Coronary artery (tissue), 2 donors: ENCODE results near the gene NGRN.
"Not testable (repeated sequence)": the region's sequence is repeated elsewhere in the genome, so short reads cannot be mapped to it uniquely, and the experiment has no call there.

Experiments used
- DNase-seq: peaks from one replicate; pipeline ENCODE4 v3.0.0-alpha.2; 2017; ENCODE audit warnings: low spot score
- H3K27ac ChIP-seq, 2 donors: fragments of 200-600 bp; sonication (generic); one replicate each; pipeline ENCODE4 v1.5.1; 2016 to 2019
- H3K4me3 ChIP-seq: fragments of 200-600 bp; sonication (generic); 2 replicates; pipeline ENCODE4 v1.5.1; 2016; ENCODE audit warnings: mild to moderate bottlenecking, moderate library complexity
- CTCF ChIP-seq: fragments of 200-600 bp; sonication (generic); IDR thresholded peaks from one replicate; pipeline ENCODE4 v1.5.1; 2019; ENCODE audit warnings: antibody characterized with exemption

NGRN gene

DNA sequence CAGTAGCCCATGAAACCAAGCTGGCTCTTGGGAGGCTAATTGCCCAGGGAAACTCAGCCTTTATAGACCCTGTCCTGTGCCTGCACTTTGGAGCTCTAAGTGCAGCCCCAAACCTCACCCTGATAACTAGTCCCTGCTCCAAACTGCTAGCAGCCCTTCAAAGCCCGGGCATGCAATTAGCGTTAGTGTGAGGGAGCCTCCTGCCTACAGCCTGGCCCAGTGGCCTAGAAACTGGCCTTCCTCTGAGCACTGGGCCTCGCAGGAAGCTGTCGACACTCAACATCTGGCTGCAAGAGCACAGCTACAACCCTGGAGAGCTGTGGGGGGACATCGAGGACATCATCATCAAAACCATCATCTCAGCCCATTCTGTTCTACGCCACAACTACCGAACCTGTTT is 7.7 kb upstream of the NGRN start:
- DNase-seq = no peak
- H3K4me3 ChIP-seq = no peak overlapping the region
- H3K27ac ChIP-seq = no peak overlapping the region
- TF ChIP-seq CTCF = no peak

DNA sequence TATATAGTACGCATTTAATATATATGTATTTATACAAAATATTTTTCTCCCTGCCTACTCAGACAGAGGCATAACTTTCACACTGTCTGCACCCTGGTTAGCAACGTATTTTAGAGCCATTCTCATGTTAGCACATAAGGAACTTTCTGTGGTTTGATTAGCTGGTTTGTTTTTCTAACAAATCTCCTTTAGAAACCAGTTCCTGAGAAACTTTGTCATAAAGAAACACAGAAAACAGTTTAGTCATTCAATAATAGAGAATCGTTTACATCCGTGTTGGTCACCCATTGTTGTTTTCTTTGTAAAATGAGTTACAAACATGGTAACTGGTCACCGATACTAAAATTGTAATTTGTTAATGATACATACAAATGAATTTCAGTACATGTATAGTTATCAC is 5.9 kb upstream of the NGRN start:
- DNase-seq = no peak
- H3K4me3 ChIP-seq = no peak overlapping the region
- no peak for TF ChIP-seq CTCF
- H3K27ac ChIP-seq = no peak overlapping the region

DNA sequence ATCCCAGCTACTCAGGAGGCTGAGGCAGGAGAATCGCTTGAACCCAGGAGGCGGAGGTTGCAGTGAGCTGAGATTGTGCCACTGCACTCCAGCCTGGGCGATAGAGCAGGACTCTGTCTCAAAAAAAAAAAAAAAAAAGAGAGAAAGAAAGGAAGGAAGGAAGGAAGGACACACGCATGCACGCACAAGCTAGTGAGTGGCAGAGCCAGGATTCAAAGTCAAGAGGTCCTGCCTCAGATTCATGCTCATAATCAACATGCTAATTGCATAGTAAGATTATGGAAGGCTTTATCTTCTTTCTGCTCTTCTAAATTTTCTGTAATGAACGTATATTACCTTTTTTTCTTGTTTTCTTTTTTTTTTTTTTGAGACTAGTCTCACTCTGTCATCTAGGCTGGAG is 4.7 kb upstream of the NGRN start:
- not testable (repeated sequence) for H3K27ac ChIP-seq, DNase-seq, H3K4me3 ChIP-seq

DNA sequence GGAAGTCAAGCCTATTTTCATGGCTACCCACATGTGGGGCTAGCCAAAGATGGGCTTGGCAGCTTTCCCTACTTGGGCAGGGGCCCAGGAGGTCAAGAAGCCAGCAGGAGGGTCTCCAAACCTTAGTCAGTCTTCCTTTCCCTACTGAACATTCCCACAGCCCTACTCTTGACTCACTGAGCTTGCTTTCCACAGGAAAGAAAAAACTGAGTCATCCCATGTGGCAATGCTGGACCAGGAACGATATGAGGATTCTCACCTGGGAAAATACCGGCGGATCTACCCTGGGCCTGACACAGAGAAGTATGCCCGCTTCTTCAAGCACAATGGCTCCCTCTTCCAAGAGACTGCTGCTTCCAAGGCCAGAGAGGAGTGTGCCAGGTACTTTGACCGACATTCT is 3.7 kb upstream of the NGRN start:
- Histone ChIP-seq H3K27ac (no peak overlapping the region), H3K4me3 (no peak overlapping the region)
- TF ChIP-seq CTCF = no peak
- DNase-seq = no peak

DNA sequence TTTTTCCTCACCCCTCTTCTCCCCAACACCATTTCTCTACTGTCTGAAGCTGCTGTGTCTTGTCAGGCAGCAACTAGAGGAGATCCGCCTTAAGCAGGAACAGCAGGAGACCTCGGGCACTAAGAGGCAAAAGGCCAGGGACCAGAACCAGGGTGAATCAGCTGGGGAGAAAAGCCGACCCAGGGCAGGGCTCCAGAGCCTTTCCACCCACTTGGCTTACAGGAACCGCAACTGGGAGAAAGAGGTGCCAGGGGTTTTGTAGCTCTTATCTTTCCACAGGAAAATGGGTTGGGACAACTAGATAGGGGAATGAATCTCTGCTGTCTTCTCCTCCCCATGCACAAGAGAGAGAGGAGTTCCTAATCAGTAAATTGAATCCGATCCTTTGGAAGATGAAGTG is 3.0 kb upstream of the NGRN start:
- Histone ChIP-seq H3K4me3 (no peak overlapping the region), H3K27ac (no peak overlapping the region)
- DNase-seq = no peak
- no peak for TF ChIP-seq CTCF

DNA sequence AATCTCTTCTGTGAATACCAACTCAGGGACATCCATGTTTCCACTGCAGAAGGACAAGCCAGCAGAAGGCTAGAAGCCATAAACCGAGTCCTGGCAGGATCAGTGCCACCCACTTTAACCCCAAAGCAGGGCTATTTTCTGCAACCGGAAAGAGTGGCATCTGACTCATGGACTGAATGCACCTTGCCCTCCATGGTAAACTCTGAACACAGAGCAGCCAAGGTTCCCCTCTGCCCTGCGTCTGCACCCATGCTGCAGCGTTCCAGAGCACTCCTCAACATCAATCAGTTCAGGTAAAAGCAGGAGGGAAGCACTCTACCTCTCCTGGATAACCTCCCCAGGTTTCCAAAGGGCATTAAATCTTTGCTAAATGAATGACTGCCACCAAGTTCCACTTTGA is 801 bp upstream of the NGRN start:
- peak overlapping the region; percentile 81 for H3K4me3 ChIP-seq
- peak overlapping the region; percentile 91 to 92 for H3K27ac ChIP-seq
- DNase-seq = no peak
- TF ChIP-seq CTCF = no peak

DNA sequence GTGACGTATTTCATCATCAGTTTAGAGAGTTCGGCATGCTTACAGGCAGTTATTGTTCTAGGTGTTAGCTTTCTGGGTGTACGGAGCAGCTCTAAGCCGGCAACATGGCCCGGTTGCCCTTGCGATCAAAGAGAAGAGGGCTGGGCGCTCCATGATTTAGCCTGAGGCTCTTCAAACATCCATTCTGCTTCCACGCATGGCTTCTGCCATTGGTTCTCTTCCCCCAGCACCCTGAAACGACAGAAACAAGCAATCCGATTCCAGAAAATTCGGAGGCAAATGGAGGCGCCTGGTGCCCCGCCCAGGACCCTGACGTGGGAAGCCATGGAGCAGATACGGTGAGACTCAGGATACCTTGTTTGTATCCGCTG is 574 bp downstream of the NGRN start:
- H3K27ac ChIP-seq = peak overlapping the region; percentile 91 to 92
- TF ChIP-seq CTCF = no peak
- H3K4me3 ChIP-seq = peak overlapping the region; percentile 81
- no peak for DNase-seq

DNA sequence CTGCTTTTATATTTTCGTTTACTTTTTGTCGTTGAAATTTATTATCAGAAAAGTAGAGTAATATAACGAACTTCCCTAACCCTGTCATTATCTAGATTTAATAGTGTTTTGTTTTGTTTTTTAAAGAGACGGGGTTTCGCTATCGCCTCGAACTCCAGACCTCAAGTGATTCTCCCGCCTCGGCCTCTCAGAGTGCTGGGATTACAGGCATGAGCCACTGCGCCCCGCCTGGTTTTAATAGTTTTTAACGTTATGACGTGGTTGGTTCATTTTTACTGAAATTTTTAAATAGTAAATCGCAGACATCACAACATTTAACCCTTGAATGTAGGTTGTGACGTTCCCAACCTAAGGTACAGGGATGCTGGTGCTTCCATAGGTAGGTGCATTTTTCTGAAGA is 1.0 kb downstream of the NGRN start:
- DNase-seq = no peak
- H3K27ac ChIP-seq = peak overlapping the region; percentile 91 to 92
- H3K4me3 ChIP-seq = peak overlapping the region; percentile 81
- no peak for TF ChIP-seq CTCF
